T-helper 22 cell (primary cell): ENCODE data around the gene SPTBN1.

Source experiments
- DNase-seq: peaks from one replicate; pipeline ENCODE4 v3.0.0-alpha.2; 2020; ENCODE audit warnings: low read depth

SPTBN1 gene

DNA sequence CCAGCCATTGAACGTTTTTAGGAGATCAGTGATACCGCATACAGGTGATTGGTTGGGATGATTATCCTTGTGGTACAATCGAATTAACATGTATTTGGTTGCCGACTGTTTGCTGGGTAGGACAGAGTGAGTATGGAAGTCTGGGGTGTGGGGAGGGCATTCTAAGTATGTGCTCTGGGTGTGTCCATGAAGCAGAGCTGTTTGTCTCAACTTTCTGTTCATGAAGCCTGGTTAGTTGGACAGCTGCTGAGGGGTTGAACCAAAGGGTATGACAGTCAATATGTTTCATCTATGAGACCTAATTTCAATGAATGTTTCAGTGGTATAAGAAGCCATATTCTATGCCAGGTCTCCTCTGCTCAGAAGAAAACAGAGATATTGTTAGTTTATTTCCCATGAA, 21.9 kb upstream of the SPTBN1 start:
- no peak for DNase-seq

- DNase-seq: no peak
Measured at GRCh38 chr2:54434711-54435110, 21.4 kb upstream of the SPTBN1 start.

DNA sequence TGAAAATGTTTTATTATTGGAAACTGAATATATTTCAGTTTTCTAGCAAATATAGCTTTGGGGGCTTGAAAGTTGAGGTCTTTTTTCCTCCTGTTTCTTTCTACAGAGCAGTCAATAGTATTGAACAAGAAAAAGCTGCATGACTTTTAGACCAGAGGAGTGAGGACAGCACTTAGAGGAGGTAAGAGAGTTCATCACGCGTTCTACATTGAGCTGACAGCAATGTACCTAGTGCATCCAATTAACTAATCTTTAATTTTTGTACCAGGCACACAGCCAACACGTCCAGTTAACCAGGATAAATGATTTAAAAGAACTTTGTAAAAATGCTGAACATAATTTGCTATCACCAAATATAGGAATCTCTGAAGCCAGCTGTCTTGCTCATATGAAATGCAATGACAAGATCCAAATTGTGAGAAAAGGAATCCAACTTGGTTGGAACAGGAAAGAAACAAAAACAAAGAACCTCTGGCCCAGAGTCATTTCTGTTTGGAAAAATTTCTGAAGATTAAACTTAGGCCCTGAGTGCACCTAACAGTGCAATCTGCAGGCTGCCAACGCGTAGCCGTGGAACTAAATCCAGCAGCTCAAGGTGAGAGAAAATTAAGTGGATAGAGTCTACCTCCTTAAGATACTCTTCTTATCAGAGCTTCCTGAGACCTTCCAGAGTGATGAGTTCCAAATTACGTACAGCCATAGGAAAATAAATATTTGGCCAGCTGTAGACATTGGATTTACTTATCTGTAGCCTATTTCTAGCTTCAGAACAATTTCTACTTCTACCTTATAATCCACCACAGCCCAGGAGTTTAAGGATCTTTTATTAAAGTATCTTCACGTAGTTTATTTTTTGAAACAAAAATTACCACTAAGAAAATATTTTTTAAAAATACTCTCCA, 20.6 kb upstream of the SPTBN1 start:
- no peak for DNase-seq

DNA sequence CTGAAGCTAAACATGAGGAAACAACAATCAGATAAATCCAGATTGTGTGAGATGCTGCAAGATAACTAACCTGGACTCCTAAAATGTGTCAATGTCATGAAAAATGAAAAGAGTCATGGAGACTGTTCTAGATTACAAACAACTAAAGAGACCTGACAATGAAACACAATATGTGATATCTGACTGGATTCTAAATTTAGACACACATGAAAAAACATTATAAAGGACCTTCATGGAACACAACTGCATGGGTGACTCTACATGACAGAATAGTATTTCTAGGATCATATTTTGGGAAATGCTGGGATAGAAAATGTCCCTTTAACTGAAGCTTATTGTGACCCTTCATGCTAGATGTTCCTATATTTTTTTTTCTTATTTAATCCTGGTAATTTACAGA, 18.5 kb upstream of the SPTBN1 start:
- no peak for DNase-seq

DNA sequence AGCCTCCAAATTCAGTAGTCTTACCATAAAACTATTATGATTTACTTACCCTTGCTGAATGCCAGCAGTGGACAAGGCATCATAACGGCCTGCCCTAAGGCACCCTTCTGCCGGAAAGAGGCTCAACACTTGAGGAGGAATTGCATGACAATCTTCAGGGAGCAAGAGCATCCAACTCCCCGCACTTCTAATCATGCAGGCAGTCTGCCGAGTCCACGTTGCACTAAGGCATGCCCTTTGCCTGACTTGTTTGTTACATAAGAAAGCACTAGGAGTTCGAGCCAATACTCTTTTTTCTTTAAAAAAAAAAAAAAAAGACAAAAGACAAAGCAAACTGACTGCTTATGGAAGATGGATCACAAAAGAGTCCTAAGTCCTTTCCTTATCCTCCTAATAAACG, 17.9 kb upstream of the SPTBN1 start:
- no peak for DNase-seq

GRCh38 chr2:54439582-54439981, 16.5 kb upstream of the SPTBN1 start:
- no peak for DNase-seq

GRCh38 chr2:54440050-54440449, 16.1 kb upstream of the SPTBN1 start:
- DNase-seq: no peak

DNA sequence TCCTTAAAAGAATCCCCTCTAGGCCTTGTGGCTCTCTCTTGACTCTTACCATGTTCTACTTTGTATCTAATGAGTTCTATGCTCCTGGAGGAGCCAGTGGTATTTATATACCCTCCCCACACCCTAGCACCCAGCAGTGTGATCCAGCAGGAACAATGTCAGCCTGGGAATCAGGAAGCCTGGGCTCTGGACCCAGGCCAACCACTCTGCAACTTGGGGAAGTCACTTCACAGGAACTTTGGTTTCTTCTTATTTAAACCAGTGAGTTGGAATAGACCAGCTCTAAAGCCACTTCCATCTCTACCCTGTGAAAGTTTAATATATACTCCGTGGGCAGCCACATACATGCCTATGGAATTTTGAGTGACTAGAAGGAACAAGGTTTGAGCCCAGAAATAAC, 11.6 kb upstream of the SPTBN1 start:
- DNase-seq: no peak

DNA sequence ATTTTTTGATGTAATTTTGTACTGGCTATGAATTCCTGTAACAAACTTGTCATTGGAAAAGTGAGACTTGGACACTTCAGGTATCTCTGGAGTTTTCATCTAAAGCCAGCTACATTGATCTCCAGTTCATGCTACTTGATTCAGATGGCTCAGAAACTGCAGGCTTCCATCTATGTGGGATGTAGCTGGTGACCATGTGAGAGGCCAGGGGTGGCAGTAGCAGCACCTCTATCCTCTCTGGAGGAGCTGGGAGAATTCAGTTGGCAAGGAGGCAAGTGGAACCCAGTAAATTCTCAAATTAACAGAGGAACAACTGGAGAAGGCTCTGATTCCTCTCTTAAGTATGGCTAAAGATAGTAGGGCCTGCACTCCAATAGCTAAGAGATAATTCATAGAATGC, 10.0 kb upstream of the SPTBN1 start:
- DNase-seq: no peak

GRCh38 chr2:54446625-54447024, 9.5 kb upstream of the SPTBN1 start:
- no peak for DNase-seq

GRCh38 chr2:54454548-54455130, 1.5 kb upstream of the SPTBN1 start:
- DNase-seq: no peak

GRCh38 chr2:54455131-54455562, 980 bp upstream of the SPTBN1 start:
- DNase-seq: no peak

- no peak for DNase-seq
Measured at GRCh38 chr2:54456362-54456611, 160 bp downstream of the SPTBN1 start.

DNA sequence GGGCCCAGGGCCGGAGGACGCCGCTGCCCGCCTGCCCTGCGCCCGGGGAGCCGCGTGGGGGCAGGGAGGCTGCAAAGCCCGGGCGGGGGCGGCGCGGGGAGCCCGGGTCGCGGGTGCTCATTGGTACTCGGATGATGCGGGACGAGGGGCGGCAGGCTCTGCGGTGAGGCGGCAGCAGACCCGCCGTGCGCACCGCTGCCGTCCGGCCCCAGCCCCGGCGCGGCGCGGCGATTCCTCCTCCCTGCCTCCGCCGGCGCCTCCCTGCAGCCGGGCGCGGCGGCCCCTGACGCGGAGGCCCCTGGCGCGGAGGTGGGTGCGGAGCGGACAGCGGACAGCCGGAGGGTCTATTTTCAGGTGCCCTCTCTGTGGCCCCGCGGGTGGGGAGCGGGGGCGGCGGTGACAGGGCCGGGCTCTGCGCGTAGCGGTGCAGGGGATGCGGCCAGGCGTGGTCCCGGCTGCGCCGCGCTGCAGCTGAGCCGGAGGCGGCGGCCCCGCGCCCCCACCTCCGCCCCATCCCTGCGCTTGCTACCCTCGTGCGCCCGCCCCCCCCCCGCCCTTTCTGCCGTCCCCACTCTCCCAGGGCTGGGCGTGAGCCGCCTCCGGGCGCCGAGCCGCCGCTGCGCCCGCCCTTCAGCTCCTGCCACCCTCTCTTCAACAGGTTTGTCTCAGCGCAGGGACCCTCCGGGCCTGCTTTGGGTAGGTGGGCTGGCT, 640 bp downstream of the SPTBN1 start:
- no peak for DNase-seq

DNA sequence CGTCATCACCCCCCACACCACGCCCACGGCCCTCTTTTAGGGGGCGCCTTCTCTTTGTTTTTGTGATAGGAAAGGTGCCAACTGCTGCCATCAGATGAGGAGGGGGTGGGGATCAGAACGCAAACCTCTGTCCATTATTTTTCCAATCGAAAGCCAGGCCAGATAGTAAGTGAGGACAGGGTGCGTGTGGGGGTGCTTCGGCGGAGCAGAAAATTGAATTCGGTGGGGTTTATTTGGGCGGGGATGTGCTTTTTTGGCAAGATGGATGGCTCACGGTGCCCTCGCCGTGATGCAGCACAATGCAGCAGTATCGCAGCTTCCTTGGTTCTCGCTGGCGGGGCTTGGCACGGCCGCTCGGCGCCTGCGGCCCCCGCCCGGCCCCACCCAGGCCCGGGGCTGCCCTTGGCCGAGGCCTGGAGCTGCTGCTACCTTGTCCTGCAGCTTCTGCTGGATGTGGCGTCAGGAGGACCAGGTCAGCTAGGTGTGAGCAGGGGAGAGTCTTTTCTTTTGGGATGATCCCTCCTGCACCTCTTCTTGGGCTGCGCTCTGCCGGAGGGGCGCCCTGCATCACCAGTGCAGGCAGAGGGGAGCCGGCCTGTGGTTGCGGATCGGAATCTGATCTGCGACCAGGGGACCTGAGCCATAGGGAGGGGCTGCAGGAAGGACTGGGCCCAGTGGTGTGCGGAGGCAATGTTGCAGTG, 1.3 kb downstream of the SPTBN1 start:
- no peak for DNase-seq

- no peak for DNase-seq
Measured at GRCh38 chr2:54459037-54459441, 2.9 kb downstream of the SPTBN1 start.

DNA sequence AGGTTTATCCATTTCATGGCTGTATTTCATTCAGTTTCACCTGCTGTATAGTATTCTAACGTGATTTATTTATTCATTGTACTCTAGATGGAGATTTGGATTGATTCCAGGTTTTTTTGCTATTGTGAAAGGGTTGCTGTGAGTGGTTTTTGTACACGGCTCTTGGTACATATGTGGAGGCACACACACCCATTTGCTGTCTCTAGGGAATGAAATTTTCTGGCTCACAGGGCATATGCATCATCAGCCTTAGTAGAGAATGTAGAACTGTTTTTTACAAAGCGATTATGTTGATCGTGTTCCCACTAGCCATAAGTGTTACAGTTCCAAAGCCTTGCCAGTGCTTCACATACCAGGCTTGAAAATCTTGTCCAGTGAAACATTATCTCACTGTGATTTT, 5.1 kb downstream of the SPTBN1 start:
- DNase-seq: no peak

DNA sequence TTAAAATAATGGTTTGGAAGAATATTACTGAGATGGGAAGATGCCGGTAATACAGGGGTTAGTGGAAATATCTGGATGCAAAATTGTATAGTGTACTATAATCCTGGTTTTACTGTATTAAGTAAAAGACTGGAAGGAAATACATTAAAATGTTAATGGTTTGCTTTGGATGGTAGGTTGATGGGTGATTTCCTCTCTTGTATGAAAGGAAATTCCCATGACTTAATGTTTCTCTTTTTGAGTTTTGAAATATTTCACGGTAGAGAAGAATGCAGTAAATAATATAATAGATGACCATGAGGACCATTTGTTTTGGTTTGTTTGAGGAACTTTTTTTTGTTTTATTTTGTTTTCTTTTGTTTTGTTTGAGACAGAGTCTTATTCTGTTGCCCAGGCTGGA, 8.2 kb downstream of the SPTBN1 start:
- DNase-seq: no peak

GRCh38 chr2:54465143-54465542, 9.0 kb downstream of the SPTBN1 start:
- no peak for DNase-seq

DNA sequence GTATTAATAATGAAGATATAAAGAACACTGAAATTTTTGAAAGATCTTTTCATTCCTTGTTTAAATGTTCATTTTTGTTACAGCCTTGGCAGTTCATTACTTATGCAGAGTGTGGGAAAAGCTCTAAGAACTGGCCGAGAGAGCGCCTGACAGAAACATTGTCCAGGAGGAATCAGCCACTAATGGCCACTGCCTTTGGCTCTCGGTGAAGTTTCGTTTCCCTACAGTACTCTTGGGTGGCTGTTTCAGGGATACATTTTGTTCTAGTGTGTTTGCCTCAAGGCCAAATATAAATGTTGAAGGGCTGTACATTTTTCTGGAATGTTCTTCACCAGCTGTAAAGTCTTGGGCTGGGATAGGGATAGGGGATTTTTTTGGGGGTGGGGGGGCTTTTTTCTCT, 10.7 kb downstream of the SPTBN1 start:
- DNase-seq: no peak

DNA sequence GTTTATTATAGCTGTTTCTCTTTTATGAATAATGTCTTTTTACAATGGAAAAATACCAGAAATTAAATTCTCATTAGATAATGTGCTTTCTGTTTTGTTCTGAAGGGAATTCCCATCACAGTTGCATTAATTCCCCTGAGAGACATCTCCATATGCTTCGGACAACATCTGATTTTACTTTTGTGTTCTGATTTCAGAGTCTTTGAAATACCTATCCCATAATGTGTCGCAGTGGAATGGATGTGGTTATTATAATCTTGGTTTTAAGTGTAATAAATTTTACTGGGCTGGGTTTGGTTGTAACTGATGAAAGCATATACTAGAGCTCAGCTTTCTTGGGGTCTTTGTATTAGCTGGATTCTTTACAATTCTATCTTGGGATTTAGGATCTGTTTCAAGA, 12.5 kb downstream of the SPTBN1 start:
- no peak for DNase-seq

GRCh38 chr2:54469484-54470053, 13.4 kb downstream of the SPTBN1 start:
- no peak for DNase-seq
